Measurements from ENCODE around the gene ZDHHC3.
A peak's percentile ranks its signal among the peaks of the same experiment; 100 is the strongest.

The ZDHHC3 gene

DNA sequence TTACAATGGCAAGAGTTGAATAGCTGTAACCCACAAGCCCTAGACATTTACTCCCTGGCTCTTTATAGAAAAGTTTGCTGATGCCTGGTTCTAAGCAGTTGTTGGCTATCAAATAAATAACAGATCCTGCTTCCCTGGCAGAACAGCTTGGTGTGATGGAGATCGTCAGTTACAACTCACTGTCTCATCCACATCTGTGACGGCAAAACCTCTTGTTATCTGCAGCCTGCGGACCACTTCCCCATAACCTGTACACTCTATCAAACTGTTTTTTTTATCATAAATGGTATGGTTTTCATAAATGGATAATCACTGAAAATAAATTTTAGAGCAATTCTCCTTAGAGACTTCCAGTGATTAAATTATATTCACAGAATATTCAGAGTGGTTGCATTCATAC lies 14.1 kb downstream of the ZDHHC3 start:
- TF ChIP-seq, protein P1, sequence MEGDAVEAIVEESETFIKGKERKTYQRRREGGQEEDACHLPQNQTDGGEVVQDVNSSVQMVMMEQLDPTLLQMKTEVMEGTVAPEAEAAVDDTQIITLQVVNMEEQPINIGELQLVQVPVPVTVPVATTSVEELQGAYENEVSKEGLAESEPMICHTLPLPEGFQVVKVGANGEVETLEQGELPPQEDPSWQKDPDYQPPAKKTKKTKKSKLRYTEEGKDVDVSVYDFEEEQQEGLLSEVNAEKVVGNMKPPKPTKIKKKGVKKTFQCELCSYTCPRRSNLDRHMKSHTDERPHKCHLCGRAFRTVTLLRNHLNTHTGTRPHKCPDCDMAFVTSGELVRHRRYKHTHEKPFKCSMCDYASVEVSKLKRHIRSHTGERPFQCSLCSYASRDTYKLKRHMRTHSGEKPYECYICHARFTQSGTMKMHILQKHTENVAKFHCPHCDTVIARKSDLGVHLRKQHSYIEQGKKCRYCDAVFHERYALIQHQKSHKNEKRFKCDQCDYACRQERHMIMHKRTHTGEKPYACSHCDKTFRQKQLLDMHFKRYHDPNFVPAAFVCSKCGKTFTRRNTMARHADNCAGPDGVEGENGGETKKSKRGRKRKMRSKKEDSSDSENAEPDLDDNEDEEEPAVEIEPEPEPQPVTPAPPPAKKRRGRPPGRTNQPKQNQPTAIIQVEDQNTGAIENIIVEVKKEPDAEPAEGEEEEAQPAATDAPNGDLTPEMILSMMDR (conservative IDR thresholded peaks at IDR 0.05; ENCODE audit: control insufficient read depth, insufficient read depth, low read depth, low read length) = no peak
- no peak for DNase-seq (ENCODE audit: low read depth)
- no peak overlapping the region for H3K4me3 ChIP-seq (ENCODE audit: control insufficient read depth, low read depth, low read length)

DNA sequence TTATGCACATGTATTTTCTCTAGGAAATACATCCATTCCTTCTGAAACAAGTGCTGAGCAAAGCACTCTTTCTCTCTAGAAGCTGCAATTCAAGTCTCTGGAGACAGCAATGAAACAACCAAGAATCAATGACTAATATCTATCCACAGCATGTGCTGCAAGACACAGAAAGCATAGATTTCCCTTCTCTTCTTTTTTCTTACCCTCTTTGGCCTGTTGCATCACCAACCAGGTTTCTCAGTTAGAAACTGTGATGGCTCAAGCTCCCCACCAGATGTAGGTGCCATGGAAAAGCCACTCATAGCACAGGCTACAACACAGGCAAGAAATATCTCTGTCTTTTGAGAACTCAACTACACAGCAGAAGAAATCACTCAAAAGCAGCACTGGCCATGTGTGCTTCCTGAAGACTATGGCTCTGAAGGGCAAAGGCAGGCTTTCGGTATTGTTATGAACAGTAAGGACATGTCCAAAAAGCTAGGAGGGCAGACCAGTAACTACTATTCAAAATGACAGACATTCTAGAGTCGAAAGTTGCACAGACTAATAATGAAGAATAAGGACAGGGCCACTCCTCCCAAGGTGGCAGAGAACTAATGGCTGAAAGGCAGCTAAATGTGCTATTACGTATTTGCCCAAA lies 15.5 kb downstream of the ZDHHC3 start:
- DNase-seq (ENCODE audit: low read depth) = peak; percentile 84
- no peak overlapping the region for H3K4me3 ChIP-seq (ENCODE audit: control insufficient read depth, low read depth, low read length)
- TF ChIP-seq, protein P1 (conservative IDR thresholded peaks at IDR 0.05; ENCODE audit: control insufficient read depth, insufficient read depth, low read depth, low read length) = no peak

DNA sequence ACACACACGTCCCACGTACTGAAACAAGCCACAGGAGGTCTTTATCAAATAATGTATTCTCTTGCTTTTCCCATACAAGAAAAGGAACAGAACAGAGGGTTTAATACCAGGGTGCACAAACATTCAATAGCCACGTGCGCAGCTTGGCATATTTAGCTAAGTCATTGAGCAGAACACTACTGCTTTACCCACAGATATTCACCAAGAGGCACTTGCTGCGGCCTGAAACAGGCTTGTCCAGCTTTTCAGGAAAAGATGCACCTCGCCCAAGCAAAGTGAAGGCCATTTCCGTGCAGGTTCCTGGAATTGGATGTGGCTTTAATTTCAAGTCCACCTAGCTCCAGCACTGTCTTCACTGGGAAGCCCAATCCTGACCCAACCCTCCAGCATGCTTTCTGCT lies 17.6 kb downstream of the ZDHHC3 start:
- TF ChIP-seq, protein P1 (conservative IDR thresholded peaks at IDR 0.05; ENCODE audit: control insufficient read depth, insufficient read depth, low read depth, low read length) = no peak
- DNase-seq (ENCODE audit: low read depth) = no peak
- no peak overlapping the region for H3K4me3 ChIP-seq (ENCODE audit: control insufficient read depth, low read depth, low read length)

DNA sequence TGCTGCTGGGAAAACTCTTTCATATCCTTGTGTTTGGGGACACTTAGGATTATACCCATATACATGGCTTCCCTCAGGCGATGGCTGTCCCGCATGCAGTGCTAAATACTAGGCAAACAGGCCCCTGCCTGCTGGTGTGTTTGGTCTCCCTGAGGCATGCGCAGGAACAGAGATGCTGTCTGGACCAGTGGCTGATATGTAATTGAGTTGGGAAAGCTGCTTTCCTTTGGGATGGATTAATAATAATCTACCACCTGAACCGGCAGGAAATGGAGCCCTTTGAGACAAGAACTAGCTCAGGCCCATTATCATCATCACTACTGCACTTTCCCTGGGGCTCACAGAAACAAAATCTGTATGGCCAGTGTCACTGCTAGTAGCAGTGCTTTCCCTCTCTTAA lies 18.0 kb downstream of the ZDHHC3 start:
- no peak overlapping the region for H3K4me3 ChIP-seq (ENCODE audit: control insufficient read depth, low read depth, low read length)
- no peak for DNase-seq (ENCODE audit: low read depth)
- TF ChIP-seq, protein P1 (conservative IDR thresholded peaks at IDR 0.05; ENCODE audit: control insufficient read depth, insufficient read depth, low read depth, low read length) = no peak

DNA sequence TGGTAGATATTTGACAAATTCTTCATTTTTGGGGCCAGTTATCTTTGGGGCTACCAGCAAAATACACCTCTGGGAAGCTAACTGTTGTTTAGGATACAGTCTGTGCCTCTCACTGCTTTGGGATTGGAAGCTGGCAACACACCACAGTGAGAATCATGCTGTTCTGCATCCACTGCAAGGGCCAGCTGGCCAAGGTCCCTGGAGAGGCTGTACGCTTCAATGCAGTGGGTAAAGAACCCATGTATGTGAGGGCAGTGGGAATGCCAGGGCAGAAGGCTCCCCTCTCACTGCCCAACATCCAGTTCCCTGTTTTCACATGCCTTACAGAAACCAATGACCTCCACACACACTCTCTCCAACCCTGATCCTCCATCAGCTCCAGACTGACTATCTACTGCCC lies 20.1 kb downstream of the ZDHHC3 start:
- H3K4me3 ChIP-seq (ENCODE audit: control insufficient read depth, low read depth, low read length) = no peak overlapping the region
- TF ChIP-seq, protein P1 (conservative IDR thresholded peaks at IDR 0.05; ENCODE audit: control insufficient read depth, insufficient read depth, low read depth, low read length) = no peak
- no peak for DNase-seq (ENCODE audit: low read depth)

DNA sequence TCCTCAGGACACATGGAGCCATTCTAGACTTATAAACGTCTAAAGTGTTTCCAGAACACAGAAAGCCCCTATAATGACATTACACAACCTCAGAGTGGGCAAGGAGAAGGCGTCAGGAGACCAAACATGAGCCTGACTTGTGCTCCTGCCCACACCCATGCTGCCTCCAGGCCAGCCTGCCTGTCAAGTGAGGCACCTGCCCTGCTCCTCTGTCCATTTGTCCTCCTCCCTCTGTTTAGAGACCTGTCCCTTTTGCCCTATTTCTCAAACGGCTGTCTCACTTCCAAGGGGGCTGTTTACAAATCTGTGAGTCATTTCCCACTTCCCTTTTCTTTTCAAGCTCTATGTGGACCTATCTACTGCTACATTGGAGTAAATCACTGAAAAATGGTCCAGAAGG lies 21.0 kb downstream of the ZDHHC3 start:
- DNase-seq (ENCODE audit: low read depth) = peak; percentile 66
- TF ChIP-seq, protein P1 (conservative IDR thresholded peaks at IDR 0.05; ENCODE audit: control insufficient read depth, insufficient read depth, low read depth, low read length) = no peak

DNA sequence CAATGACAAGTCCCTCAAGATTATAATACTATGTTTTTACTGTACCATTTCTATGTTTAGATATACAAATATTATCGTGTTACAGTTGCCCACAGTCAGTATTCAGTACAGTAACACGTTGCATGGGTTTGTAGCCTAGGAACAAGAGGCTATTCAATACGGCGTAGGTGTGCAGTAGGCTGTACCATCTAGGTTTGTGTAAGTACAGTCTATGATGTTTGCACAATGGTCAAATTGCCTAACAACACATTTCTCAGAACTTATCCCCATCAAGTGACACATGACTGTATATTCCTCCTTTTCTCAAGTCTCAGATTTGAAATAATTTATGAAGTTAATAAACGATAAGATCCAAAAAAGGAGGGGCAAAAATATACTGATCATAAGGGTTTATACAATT lies 21.7 kb downstream of the ZDHHC3 start:
- TF ChIP-seq, protein P1 (conservative IDR thresholded peaks at IDR 0.05; ENCODE audit: control insufficient read depth, insufficient read depth, low read depth, low read length) = no peak
- DNase-seq (ENCODE audit: low read depth) = no peak
- no peak overlapping the region for H3K4me3 ChIP-seq (ENCODE audit: control insufficient read depth, low read depth, low read length)

More for the DNA sequence above, 21.0 kb downstream of the ZDHHC3 start:
- no peak overlapping the region for H3K4me3 ChIP-seq (ENCODE audit: control insufficient read depth, low read depth, low read length)
